DND-41 (cell line): ENCODE results near the gene MTFR2.

Experiments
- EZH2 ChIP-seq: IDR thresholded peaks from 3 replicates; pipeline ENCODE4 v1.6.1; 2012; ENCODE audit warnings: borderline replicate concordance, low read depth, mild to moderate bottlenecking, moderate library complexity, low read length, inconsistent platforms; ENCODE audit not compliant: severe bottlenecking
- TF ChIP-seq, protein P1 (sequence below): IDR thresholded peaks from 2 replicates; pipeline ENCODE4 v1.5.1; 2012; ENCODE audit warnings: borderline replicate concordance, low read length, moderate library complexity, mild to moderate bottlenecking; ENCODE audit not compliant: poor library complexity, severe bottlenecking; ENCODE audit errors: extremely low read depth

- TF ChIP-seq, protein P1, sequence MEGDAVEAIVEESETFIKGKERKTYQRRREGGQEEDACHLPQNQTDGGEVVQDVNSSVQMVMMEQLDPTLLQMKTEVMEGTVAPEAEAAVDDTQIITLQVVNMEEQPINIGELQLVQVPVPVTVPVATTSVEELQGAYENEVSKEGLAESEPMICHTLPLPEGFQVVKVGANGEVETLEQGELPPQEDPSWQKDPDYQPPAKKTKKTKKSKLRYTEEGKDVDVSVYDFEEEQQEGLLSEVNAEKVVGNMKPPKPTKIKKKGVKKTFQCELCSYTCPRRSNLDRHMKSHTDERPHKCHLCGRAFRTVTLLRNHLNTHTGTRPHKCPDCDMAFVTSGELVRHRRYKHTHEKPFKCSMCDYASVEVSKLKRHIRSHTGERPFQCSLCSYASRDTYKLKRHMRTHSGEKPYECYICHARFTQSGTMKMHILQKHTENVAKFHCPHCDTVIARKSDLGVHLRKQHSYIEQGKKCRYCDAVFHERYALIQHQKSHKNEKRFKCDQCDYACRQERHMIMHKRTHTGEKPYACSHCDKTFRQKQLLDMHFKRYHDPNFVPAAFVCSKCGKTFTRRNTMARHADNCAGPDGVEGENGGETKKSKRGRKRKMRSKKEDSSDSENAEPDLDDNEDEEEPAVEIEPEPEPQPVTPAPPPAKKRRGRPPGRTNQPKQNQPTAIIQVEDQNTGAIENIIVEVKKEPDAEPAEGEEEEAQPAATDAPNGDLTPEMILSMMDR = no peak
- TF ChIP-seq EZH2 = no peak
Observed at GRCh38 chr6:136181512-136181833, 68.6 kb downstream of the MTFR2 start.
